Measurements from ENCODE around the gene ABCG2.
"Not testable (repeated sequence)": the region's sequence is repeated elsewhere in the genome, so short reads cannot be mapped to it uniquely, and the experiment has no call there.

The ABCG2 gene

GRCh38 chr4:88109123-88109881, 49.1 kb downstream of the ABCG2 start:
- FAIRE-seq: no peak

DNA sequence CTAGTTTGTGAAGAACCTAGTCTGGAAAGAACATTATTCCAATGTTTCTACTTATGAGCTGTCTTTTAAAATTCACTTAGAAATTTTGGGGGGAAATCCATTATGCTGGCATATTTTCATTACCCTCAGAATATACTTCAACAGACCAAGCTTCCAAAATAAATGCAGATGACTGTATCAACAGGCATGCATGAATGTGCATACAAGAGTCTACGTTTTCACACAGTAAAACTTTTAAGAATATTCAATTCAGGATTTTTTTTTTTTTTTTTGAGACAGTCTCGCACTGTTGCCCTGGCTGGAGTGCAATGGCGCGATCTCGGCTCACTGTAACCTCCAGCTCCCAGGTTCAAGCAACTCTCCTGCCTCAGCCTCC, 49.7 kb downstream of the ABCG2 start:
- no peak for FAIRE-seq

GRCh38 chr4:88108108-88108465, 50.4 kb downstream of the ABCG2 start:
- not testable (repeated sequence) for FAIRE-seq

GRCh38 chr4:88107406-88108107, 50.9 kb downstream of the ABCG2 start:
- no peak for FAIRE-seq

GRCh38 chr4:88106205-88106604, 52.2 kb downstream of the ABCG2 start:
- FAIRE-seq: no peak

GRCh38 chr4:88104902-88105610, 53.4 kb downstream of the ABCG2 start:
- FAIRE-seq: no peak

DNA sequence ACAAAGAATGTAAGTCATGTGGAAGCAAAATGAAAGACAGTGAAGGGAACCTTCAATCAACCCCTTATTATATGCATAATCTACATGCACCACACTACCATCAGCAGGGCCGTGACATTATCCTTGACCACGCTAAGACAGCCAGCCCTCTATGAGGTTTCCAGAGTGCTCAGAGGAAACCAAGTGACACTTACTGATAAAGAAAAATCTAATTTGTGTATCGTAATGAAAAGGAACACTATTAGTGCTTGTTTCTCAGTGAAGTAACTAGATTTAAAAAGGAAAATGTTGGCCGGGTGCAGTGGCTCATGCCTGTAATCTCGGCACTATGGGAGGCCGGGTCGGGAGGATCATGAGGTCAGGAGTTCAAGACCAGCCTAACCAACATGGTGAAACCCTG, 56.4 kb downstream of the ABCG2 start:
- no peak for FAIRE-seq

- FAIRE-seq: no peak
These were observed 57.3 kb downstream of the ABCG2 start for GRCh38 chr4:88101165-88101564.

DNA sequence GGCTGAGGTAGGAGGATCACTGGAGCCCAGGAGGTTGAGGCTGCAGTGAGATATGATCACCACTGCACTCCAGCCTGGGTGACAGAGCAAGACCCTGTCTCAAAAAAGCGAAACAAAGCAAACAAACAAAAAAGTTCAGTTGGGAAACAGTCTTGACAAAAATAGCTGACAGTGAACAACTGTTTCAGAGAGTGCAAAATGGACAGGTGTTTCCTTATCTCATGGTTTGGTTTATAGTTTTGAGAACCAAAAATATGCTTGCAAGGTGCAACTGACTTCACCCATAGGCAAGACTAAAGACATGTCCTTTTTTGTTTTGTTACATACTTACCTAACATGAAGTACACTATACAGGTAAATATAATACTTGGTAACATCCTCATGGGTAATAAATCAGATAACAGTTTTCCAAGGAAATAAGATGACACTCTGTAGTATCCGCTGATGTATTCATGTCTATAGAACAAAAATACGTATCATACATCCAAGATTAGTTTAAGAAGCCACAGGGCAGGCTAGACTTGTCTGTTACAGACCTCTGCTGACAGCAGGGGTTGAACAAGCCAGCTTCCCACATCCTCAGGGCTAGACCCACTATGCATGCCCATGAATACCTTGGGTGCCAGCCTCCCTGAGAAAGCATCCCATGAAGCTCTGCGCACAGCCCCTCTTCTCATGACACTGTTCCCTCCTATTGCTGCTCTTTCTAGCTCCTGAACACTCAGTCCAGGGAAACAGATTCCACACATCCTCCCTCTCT, 59.3 kb downstream of the ABCG2 start:
- FAIRE-seq: no peak

- no peak for FAIRE-seq
These were observed 60.7 kb downstream of the ABCG2 start for GRCh38 chr4:88097781-88098180.

DNA sequence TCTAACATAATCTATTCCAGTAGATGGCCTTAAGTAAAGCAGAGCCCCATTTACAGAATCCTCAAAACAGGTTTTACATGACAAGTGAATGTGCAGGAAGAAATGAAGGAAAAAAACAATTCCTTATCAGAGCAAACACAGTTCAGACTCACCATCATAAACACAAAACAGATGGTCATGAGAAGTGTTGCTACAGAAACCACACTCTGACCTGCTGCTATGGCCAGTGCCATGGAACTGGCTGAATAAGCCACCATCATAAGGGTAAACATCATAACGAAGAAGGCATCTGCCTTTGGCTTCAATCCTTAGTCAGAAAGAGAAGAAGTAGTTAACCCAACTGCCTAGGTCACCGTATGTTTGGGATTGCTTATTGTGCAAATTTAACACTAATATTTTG, 61.1 kb downstream of the ABCG2 start:
- FAIRE-seq: peak; percentile 49

DNA sequence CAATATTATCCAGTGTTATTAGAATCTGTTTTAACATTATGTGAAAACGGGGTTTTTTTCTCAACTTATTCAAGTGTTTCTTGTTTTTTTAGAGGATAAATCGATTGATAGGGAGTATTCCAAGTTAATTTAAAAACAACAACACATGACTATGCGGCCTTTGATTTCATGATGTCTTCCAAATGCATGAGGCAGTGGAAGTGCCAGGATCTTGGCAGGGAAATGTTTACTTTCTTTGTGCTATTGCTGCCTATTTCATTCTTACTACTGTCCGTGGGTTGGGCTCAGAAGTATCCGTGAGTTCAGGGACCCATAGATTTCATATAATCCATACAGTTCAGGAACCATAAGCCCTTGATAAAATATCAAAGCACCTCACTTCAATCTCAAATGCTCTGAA, 64.6 kb downstream of the ABCG2 start:
- no peak for FAIRE-seq

GRCh38 chr4:88091378-88091777, 67.1 kb downstream of the ABCG2 start:
- FAIRE-seq: no peak

DNA sequence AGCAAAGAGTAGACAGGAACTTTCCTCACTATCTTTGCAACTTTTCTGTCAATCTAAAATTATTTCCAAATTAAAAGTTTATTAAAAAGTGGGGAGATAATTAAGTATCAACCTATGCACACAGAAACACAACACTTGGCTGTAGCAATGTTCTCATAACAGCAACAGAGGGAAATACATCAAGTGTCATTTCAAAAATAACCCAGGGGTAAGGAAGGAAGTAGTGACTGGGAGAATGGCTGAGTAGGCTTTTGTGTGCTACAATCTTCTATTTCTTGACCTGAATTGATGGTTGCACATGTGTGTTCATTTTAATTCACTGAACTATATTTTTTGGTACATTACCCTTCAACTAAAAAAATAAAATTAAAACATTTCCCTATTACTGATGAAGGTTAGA, 67.5 kb downstream of the ABCG2 start:
- FAIRE-seq: no peak

DNA sequence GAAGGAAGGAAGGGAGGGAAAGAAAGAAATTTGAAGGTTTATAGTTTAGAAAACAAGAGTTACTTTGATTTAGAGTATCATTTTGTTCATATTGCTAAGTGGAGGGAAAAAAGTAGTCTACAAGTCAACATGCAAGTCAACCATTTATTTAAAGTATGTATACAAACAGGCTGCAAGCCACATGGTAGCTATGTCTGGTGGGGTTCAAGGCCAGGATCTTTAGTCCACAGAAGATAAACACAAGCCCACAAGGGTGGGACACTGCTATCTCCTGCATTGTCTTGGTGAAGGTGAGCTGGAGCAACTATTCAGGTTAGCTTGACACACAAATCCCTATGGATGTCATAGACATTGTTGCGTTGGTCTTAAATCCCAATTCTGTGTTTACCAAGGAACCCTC, 71.4 kb downstream of the ABCG2 start:
- FAIRE-seq: no peak

DNA sequence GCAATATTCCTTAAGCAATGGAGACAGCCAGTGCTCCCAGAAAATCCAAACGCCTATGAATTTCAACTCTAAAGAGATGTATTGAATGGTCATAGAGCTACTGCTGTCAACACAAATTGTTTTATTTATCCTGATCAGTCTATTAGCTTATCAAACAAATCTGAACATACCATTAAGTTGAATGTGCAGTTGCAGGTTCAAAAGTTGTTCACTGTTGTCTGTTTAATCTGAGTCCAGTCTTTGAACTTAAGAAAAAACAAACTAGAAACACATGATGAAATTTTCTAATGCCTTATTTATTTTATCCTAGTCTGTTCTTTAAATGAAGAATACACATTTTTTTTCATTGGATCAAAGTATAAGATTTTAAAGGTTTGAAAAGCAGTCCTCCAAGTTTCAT, 77.8 kb downstream of the ABCG2 start:
- FAIRE-seq: no peak

DNA sequence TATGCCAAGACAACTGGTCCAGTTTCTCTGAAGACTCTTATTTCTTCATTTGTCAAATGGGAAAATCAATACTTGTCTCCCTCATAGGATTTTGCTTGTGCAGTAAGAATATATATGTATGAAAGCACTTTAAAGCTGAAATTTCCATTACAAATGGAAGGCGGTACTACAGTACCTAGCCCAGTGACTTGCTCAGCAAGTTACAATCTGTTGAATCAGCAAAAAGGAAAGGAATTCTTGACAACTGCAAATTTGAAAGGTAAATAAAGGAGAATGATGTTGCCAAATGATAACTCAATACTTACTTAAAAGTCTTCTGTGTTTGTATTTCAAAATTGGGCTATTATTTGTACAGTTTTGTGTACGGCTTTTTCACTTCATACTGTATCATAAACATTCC, 79.9 kb downstream of the ABCG2 start:
- FAIRE-seq: no peak

DNA sequence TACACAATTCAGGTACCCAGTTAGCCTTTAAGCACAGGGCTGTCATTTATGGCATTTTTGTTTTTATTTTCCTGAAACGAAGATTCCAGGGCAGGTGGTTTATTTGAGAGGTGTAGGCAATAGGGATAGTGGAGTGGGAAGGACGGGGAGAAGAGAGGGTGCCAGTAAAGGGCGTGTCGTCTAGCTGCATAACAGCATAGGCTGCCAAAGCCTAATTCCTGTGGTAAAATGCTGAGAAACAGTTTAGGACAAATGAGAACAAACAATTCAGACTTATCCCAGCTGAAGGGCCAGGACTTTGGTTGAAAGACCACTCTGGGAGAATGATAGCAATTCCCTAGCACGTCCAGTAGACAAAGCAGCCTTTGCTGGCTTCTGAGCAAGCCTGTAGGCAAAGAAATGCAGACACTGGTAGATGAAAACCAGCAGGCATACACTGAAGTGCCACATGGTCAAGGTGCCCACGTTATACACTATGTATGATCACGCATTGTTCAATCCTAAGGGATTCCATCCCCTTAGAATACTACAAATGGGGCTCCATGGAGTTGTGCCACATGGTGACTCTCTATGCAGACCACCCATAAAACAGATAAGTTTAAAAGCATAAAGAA, 80.4 kb downstream of the ABCG2 start:
- FAIRE-seq: no peak

DNA sequence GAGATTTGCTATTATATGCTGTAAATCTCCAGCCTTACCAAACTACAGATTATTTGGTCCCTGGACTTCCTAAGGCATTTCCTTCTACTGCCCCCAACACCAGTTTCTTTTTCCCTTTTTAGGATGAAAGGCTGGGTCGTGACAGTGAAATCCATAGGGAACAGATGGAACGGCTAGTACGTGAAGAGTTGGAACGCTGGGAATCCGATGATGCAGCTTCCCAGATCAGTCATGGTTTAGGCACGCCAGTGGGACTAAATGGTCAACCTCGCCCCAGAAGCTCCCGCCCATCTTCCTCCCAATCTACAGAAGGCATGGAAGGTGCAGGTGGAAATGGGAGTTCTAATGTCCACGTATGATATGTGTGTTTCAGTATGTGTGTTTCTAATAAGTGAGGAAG, 83.1 kb downstream of the ABCG2 start:
- no peak for FAIRE-seq

- FAIRE-seq: peak; percentile 30
These were observed 88.4 kb downstream of the ABCG2 start for GRCh38 chr4:88070031-88070430.

DNA sequence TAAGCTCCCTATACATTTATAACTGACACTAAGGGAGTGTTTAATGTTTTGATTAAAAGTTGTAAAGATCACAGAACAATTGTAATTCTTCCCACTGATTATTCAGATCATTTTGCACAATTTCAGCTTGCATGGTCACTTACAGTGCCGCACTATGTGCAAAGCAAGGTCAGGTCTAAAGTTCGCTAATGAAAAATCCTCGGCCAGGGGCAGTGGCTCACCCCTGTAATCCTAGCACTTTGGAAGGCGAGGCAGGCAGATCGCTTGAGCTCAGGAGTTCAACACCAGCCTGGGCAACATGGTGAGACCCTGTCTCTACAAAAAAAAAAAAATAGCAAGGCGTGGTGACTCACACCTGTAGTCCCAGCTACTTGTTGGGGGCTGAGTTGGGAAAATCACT, 94.0 kb downstream of the ABCG2 start:
- no peak for FAIRE-seq

- no peak for FAIRE-seq
These were observed 94.7 kb downstream of the ABCG2 start for GRCh38 chr4:88063634-88064296.

All from islet of Langerhans (tissue), 1 donor.